Body of pancreas (tissue), 4 donors: ENCODE data around the gene MMRN1. TPM values are rescaled to one million over a fixed set of nuclear protein-coding genes. Genes with fewer than 3 reads are reported as not detected.

ENCODE experiments used
- ATAC-seq: fragments of 150-250 bp; one replicate; pipeline ENCODE4 v1.9.1; 2016
- DNase-seq, 4 donors: peaks; one replicate each; pipeline ENCODE4 v3.0.0-alpha.2; 2019
- H3K27ac ChIP-seq, 4 donors: fragments of 200-600 bp; sonication (generic); 1 replicate in 3 of 4; 2 replicates in 1 of 4; pipeline versions ENCODE4 v1.5.1 to v1.6.1; 2016 to 2019; ENCODE audit warnings: mild to moderate bottlenecking in 1 of 4, mixed read lengths in 1 of 4, moderate library complexity in 1 of 4
- H3K27me3 ChIP-seq, 2 donors: fragments of 200-600 bp; sonication (generic); one replicate each; pipeline ENCODE4 v1.6.0; 2016; ENCODE audit warnings: mild to moderate bottlenecking in 1 of 2
- H3K36me3 ChIP-seq, 2 donors: fragments of 200-600 bp; sonication (generic); replicated peaks in 1 of 2; 2 replicates each; pipeline ENCODE4 v1.5.1; 2016; ENCODE audit warnings: low read depth in 2 of 2; ENCODE audit not compliant: insufficient read depth in 1 of 2
- H3K4me1 ChIP-seq: fragments of 200-600 bp; sonication (generic); one replicate; pipeline ENCODE4 v1.6.0; 2016
- H3K4me3 ChIP-seq, 2 donors: fragments of 200-600 bp; sonication (generic); 1 replicate in 1 of 2; 2 replicates in 1 of 2; pipeline ENCODE4 v1.5.1; 2016 to 2019
- H3K9me3 ChIP-seq, 3 donors: fragments of 200-600 bp; sonication (generic); 1 replicate in 2 of 3; 2 replicates in 1 of 3; pipeline ENCODE4 v1.5.1; 2016
- CTCF ChIP-seq, 7 experiments: fragments of 450-650 bp in 4 of 7; fragments of 200-600 bp in 3 of 7; sonication (generic) in 3 of 7; IDR thresholded peaks; one replicate each; pipeline ENCODE4 v1.5.1; 2016 to 2019; ENCODE audit warnings: antibody characterized with exemption in 7 of 7
- POLR2A ChIP-seq, 3 donors: fragments of 450-650 bp; IDR thresholded peaks; one replicate each; pipeline ENCODE4 v1.6.1; 2016; ENCODE audit warnings: antibody characterized with exemption in 3 of 3, mild to moderate bottlenecking in 2 of 3
- WGBS, 2 donors: methylation state at CpG; one replicate each; pipeline ENCODE4 v1.1.5; 2017; 5-methylcytosine and 5-hydroxymethylcytosine counted together
- intact Hi-C: fragments of 100-400 bp; cut with DNase I; formaldehyde crosslinking; loops from one replicate; pipeline ENCODE4 v1.15.1; 2023
- total RNA-seq, 2 donors: library from RNA; depleted of rRNA; stranded (reverse); fragments of >200 nt; gene quantifications; one replicate each; pipeline ENCODE4 v1.1.0, GENCODE V29; 2016

Gene MMRN1
- total RNA-seq, 2 donors from 2014 or later, result 8.2 to 33.5 TPM

- TF ChIP-seq CTCF (IDR thresholded peaks at IDR 0.05), result no peak
- no peak for TF ChIP-seq POLR2A (IDR thresholded peaks at IDR 0.05)
- H3K4me3 ChIP-seq, result no peak overlapping the region
- DNase-seq (peak in 1 of 4 donors; percentile 6), ATAC-seq (no peak)
- intact Hi-C loops, result no loop called here
- 70 to 77% methylated on average over 4 of the region's 4 CpGs for WGBS, 2 donors
- no peaks in the 10 kb centered on the region for H3K4me1 ChIP-seq
- no peaks in the 10 kb centered on the region for H3K9me3 ChIP-seq
- no peak overlapping the region for H3K27ac ChIP-seq
- no peaks in the 10 kb centered on the region for H3K27me3 ChIP-seq
- H3K36me3 ChIP-seq, result no peaks in the 10 kb centered on the region
Observed at GRCh38 chr4:89879215-89879614, 15.4 kb upstream of the MMRN1 start.

GRCh38 chr4:89889289-89889688 lies 5.4 kb upstream of the MMRN1 start:
- no peak for ATAC-seq
- Histone ChIP-seq H3K9me3 (no peaks in the 10 kb centered on the region), H3K4me1 (no peaks in the 10 kb centered on the region), H3K27me3 (no peaks in the 10 kb centered on the region), H3K4me3 (no peak overlapping the region), H3K36me3 (no peaks in the 10 kb centered on the region), H3K27ac (no peak overlapping the region)
- 64 to 78% methylated on average over 9 of the region's 9 CpGs for WGBS, 2 donors
- DNase-seq, result peak in 1 of 4 donors; percentile 3
- TF ChIP-seq CTCF (IDR thresholded peaks at IDR 0.05), result no peak
- intact Hi-C loops, result no loop called here

GRCh38 chr4:89897867-89898266 lies 3.2 kb downstream of the MMRN1 start:
- intact Hi-C loops, result no loop called here
- Histone ChIP-seq H3K36me3 (no peaks in the 10 kb centered on the region), H3K9me3 (no peaks in the 10 kb centered on the region), H3K27me3 (no peaks in the 10 kb centered on the region), H3K4me1 (peaks cover 10% of the 10 kb centered on the region), H3K27ac (no peak overlapping the region), H3K4me3 (no peak overlapping the region)
- TF ChIP-seq POLR2A (IDR thresholded peaks at IDR 0.05) (no peak), CTCF (IDR thresholded peaks at IDR 0.05) (no peak)
- 56 to 70% methylated on average over 1 of the region's 1 CpG for WGBS, 2 donors
- no peak for DNase-seq
- no peak for ATAC-seq

- peaks cover 10% of the 10 kb centered on the region for H3K4me1 ChIP-seq
- H3K4me3 ChIP-seq, result no peak overlapping the region
- TF ChIP-seq CTCF (IDR thresholded peaks at IDR 0.05) (no peak), POLR2A (IDR thresholded peaks at IDR 0.05) (no peak)
- 15 to 21% methylated on average over 5 of the region's 5 CpGs for WGBS, 2 donors
- ATAC-seq (peak; percentile 53), DNase-seq (peak; percentile 13 to 41 (median 17))
- H3K27me3 ChIP-seq, result no peaks in the 10 kb centered on the region
- H3K9me3 ChIP-seq, result no peaks in the 10 kb centered on the region
- no peak overlapping the region for H3K27ac ChIP-seq
- H3K36me3 ChIP-seq, result no peaks in the 10 kb centered on the region
- intact Hi-C loops, result no loop called here
Observed at GRCh38 chr4:89898304-89898716, 3.7 kb downstream of the MMRN1 start.

GRCh38 chr4:89899152-89899551 lies 4.5 kb downstream of the MMRN1 start:
- H3K4me1 ChIP-seq, result peaks cover 10% of the 10 kb centered on the region
- H3K4me3 ChIP-seq, result no peak overlapping the region
- DNase-seq (no peak), ATAC-seq (no peak)
- H3K27ac ChIP-seq, result no peak overlapping the region
- no peaks in the 10 kb centered on the region for H3K9me3 ChIP-seq
- no peaks in the 10 kb centered on the region for H3K27me3 ChIP-seq
- intact Hi-C loops, result no loop called here
- no peaks in the 10 kb centered on the region for H3K36me3 ChIP-seq
- no peak for TF ChIP-seq POLR2A (IDR thresholded peaks at IDR 0.05)
- no peak for TF ChIP-seq CTCF (IDR thresholded peaks at IDR 0.05)
